Head of caudate nucleus (tissue), 42 donors: Measurements from ENCODE around the gene ZRANB3.

Experiments used
- DNase-seq, 42 donors: peaks; one replicate each; pipeline versions ENCODE4 v3.0.0 to v3.0.0-alpha.2; 2020 to 2021; ENCODE audit warnings: mixed read lengths in 7 of 42
- intact Hi-C: fragments of 100-400 bp; cut with DNase I; formaldehyde crosslinking; loops from one replicate; pipeline ENCODE4 v1.15.0; 2022

Gene ZRANB3

GRCh38 chr2:135203944-135204343, 327.1 kb downstream of the ZRANB3 start:
- intact Hi-C loops: no loop called here
- DNase-seq: no peak

GRCh38 chr2:135202751-135203150, 328.3 kb downstream of the ZRANB3 start:
- intact Hi-C loops: no loop called here
- no peak for DNase-seq

- DNase-seq: peak in 3 of 42 donors; percentile 7 to 12 (median 11)
- intact Hi-C loops: no loop called here
These were observed 332.5 kb downstream of the ZRANB3 start for GRCh38 chr2:135198481-135198880.

DNA sequence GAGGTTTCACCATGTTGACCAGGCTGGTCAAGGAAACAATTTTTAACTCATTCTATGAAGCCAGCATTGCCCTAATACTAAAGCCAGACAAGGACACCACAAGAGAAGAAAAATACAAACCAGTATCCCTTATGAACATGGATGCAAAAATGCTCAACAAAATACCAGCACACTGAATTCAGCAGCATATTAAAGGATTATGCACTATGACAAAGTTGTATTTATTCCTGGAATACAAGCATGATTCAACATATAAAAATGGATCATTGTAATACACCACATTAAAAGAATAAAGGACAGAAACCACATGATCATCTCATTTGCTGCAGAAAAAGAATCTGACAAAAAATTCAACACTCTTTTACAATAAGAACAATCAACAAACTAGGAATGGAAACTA, 340.2 kb downstream of the ZRANB3 start:
- DNase-seq: no peak
- intact Hi-C loops: no loop called here

GRCh38 chr2:135189148-135189547, 341.9 kb downstream of the ZRANB3 start:
- no peak for DNase-seq
- intact Hi-C loops: no loop called here

DNA sequence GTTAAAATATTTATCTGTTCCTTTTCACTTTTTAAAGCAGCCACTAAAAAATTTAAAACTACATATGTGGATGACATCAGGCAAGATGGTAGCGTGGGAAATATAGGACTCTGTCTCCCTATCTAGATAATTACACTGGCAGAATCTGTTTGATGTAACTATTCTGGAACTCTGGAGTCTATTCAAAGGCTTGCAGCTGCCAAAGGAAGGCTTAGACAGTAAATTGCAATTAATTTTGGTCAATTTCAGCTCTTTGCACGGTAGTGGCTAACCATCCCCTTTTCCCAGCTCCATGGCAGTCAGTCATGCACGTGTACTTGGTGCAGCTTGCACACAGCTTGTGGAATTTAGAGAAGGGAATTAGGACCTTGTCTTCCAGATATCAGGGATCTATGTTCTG, 343.7 kb downstream of the ZRANB3 start:
- no peak for DNase-seq
- intact Hi-C loops: no loop called here

DNA sequence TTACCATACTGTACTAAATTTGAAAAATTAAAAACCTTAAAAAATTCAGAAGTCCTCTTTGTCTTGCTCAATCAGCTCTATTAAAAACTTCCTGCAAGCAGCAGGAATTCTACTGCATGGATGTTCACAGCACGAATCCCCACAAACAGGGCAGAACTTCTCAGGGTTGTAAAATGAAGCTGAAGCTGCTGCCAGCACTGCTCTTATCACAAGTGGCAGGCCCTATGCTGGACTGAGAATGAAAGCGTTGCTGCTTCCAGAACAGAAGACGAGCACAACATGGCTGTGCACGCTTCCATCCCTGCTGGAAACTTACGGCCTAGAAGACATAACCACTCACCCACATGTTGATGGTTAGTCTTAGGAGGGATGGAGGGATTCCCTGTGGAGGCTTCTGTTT, 345.0 kb downstream of the ZRANB3 start:
- intact Hi-C loops: no loop called here

GRCh38 chr2:135183822-135184221, 347.2 kb downstream of the ZRANB3 start:
- intact Hi-C loops: no loop called here
- no peak for DNase-seq

More for the DNA sequence above, 345.0 kb downstream of the ZRANB3 start:
- DNase-seq: no peak

GRCh38 chr2:135182601-135183000, 348.4 kb downstream of the ZRANB3 start:
- no peak for DNase-seq
- intact Hi-C loops: no loop called here

DNA sequence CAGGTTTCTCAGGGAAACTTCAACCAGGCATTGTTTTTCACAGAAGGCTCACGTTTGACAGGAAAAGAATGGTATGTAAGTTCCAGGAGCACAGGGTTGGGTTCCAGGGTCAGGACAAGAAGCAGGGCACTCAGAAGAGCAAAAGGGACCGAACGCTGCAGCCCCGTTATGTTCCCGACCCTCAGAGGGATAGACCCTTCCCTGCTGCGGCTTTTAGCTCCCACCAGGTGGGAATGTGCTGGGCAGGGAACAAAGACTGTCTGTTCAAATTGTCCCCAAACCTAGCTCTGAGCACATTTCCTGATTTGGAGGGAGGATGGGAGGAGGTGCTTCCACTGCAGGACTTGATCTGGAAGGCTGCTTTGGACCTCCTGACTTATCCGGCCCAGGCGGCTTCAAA, 348.8 kb downstream of the ZRANB3 start:
- intact Hi-C loops: no loop called here
- DNase-seq: no peak

DNA sequence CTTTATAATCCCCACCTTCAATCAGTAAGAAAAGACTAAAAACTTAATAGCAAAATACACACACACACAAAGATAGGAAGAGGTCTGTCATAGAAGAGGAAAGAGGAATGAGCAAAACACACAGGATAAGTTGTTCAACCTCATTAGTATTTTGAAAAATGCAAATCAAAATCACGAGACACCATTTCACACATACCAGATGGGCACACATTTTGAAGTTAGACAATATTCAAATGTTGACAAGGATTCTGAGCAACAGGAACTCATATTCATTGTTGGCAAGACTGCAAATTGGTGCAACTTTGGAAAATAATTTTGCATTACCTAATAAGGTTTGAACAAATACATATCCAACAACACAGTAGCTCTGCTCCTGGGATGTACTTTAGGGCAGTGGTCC, 351.3 kb downstream of the ZRANB3 start:
- intact Hi-C loops: no loop called here
- DNase-seq: no peak

- intact Hi-C loops: no loop called here
- DNase-seq: no peak
These were observed 355.8 kb downstream of the ZRANB3 start for GRCh38 chr2:135175177-135175576.

- no peak for DNase-seq
- intact Hi-C loops: no loop called here
These were observed 356.3 kb downstream of the ZRANB3 start for GRCh38 chr2:135174810-135175093.

- DNase-seq: no peak
- intact Hi-C loops: no loop called here
These were observed 356.8 kb downstream of the ZRANB3 start for GRCh38 chr2:135174049-135174809.

DNA sequence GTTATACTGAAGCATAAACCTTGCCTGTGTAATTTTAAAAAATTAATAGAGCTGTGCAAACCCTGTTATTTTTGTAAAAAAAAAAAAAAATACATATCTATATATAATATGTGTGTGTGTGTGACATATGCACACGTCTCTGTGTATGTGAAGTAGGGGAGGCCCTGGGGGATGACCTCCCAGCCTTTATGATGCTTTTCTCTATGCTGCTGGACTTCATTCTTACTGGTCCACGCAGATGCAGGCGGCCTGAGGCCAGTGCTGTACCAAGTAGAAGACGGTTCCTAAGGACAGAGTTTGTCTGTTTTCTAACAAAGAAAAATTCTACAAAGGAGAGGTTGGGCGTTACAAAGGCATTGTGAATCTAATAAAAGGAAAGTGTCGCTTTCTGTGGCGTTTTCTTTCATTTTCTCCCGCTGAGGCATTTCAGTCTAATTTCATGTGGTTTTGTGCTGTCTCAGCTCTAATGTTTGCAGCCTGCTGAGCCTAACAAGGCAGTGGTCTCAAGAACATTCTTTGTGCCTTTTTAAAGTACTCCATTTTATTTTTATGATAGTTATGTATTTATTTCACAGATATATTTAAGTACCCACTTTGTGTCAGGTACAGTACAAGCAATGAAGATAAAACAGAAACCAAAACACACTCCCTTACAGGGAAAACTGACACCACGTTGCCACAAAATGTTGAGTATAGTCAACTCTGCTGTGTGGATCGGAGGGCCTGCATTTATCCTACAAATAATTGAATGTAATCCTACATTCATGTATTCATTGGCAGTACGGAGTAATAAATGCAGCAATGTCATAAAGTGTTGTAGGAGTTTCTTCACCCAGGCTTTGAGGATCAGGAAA, 360.9 kb downstream of the ZRANB3 start:
- intact Hi-C loops: no loop called here

DNA sequence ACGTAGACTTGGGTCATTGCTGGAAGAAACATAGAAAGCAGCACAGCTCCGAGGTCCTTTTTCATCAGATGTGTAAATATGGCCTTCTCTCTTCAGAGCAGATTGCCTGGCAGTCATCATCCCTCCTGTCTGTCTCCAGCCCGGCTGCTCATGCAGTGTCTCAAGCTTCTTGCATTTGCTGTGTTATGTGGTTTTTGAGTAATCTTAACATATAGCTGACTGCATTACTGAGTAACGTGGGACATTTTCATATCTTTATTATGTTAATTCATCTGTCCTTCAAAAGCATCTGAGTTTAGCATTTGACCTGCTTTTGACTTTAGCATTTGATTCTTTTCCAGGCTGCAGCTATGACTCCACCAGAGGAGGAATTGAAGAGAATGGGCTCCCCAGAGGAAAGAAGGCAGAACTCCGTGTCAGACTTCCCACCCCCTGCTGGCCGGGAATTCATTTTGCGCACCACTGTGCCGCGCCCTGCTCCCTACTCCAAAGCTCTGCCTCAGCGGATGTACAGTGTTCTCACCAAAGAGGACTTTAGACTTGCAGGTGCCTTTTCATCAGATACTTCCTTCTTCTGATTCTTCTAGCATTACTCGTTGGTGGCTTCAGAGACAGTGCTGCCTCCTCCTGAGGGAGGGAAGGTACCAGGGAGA, 362.7 kb downstream of the ZRANB3 start:
- DNase-seq: no peak
- intact Hi-C loops: no loop called here

More for the DNA sequence above, 360.9 kb downstream of the ZRANB3 start:
- DNase-seq: no peak

GRCh38 chr2:135167273-135167672, 363.7 kb downstream of the ZRANB3 start:
- intact Hi-C loops: no loop called here

DNA sequence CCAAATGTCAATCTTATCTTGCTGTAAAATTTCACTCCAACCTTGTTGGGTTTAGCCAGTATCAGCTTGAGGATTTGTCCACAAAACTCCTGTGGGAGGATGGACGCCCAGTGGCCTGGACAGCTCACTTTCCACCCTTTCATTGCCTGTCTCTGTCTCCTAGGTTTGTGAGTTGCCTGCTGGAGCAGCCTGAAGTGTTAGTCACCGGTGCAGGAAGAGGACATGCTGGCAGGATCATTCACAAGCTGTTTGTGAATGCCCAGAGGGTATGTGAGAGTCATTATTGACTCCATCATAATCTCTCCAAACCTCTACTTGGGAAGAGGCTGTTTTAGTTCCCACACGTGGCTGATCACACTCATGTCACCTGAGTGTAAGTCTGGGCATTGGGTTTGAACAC, 366.6 kb downstream of the ZRANB3 start:
- intact Hi-C loops: no loop called here
- no peak for DNase-seq

More at GRCh38 chr2:135167273-135167672, 363.7 kb downstream of the ZRANB3 start:
- DNase-seq: no peak

GRCh38 chr2:135163901-135164300, 367.1 kb downstream of the ZRANB3 start:
- no peak for DNase-seq
- intact Hi-C loops: no loop called here

DNA sequence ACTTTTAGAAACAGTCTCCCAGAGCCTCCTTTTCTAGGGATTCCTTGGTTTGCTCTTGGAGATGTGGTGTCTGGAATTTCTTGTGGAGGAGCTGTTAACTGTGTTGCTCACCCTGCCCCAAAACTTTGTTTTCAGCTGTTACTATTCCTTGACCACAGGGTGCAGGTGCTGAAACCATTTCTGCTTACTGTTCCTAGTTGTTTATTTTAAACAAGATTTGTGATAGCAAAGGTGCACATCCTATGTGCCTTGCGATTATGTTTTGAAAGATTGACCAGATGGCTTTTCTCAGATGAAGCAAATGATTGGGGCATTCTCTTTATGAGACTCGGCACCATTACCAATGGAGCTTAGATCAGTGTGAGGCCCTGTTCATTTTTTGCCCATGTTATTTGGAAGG, 367.7 kb downstream of the ZRANB3 start:
- intact Hi-C loops: no loop called here
- no peak for DNase-seq
